Hippocampal formation (tissue), 2 donors: ENCODE results near the gene PAEP.

Source experiments
- DNase-seq, 2 donors: peaks; one replicate each; lab custom pipeline; 2025; lab: John Stamatoyannopoulos, UW

The PAEP gene

GRCh38 chr9:135579889-135580660, 18.5 kb downstream of the PAEP start:
- no peak for DNase-seq

GRCh38 chr9:135580664-135581380, 19.3 kb downstream of the PAEP start:
- DNase-seq: no peak

GRCh38 chr9:135581636-135582426, 20.3 kb downstream of the PAEP start:
- DNase-seq: no peak

GRCh38 chr9:135582541-135582940, 21.0 kb downstream of the PAEP start:
- DNase-seq: no peak

GRCh38 chr9:135582966-135583687, 21.6 kb downstream of the PAEP start:
- no peak for DNase-seq

DNA sequence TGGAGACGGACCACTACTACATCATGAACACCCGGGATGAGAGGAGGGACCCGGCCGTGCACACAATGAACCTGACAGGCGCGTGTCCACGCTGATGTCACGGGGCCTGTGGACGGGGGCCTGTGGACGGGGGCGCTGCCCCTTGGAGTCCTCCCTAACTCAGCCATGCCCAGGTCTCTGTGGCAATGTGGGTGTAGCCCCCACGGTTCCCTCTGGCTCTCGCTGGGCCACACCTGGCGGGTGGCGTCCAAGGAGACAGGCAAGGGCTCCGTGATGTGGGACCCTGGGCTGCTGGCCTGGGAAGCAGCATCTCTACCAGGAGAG, 22.1 kb downstream of the PAEP start:
- no peak for DNase-seq

DNA sequence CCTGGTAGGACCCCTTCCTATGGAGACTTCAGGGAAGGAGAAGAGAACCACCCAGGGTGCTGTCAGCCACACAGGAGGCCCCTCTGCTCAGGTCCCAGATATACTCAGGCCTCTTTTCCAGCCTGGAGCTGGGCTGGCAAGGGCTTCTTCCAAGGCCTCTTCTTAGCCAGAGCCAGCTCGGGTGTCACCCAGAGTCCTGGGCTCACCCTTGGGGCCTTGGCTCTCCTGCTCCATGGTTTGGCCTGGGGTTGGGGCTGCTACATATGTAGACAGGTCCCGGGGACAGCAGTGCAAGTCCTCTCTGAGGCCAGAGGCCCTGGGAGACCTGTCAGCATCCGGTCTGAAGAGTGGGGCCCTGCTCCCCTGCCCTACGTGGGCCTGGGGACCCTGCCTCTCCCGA, 22.8 kb downstream of the PAEP start:
- DNase-seq: no peak

DNA sequence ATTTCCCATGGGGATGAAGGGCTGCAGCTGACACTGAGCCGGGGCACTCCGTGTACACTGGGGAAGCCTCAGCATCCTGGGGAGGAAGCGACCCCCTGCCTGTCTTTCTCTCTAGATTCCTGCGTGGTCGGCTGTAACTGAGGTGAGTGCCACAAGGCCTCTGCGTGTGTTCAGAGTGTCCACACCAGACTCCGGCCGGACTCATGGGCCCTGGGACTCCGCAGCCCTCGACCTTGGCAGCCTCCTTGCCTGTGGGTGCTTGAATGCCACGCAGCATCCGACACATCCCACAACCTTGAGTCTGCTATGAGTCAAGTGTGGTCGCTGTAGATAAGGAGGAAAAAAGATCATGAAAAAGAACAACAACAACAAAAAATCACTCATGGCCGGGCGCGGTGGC, 23.4 kb downstream of the PAEP start:
- no peak for DNase-seq

DNA sequence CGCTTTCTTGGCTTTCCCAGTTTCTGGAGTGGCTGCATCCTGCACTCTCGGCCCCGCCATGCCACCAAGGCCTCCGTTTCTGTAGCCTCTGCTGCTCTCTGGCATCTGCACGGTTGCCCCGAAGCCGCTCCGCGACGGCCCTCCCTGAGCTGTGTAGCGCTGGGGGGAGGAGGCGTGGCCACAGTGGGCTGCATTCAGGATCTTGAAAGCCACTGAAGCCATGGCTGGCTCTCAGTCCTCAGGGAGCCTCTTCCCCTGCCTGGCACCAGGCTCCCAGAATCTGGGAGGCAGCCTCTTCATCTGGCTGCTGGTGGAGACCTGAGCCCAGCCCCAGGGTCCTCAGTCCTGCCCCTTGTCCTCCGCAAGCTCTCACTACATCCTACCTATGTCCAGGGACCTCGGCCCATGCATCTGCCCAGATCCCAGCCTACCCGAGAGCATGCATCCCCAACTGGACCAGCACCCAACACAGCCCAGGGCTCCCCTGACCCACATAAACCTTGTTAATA, 25.1 kb downstream of the PAEP start:
- no peak for DNase-seq

- no peak for DNase-seq
Observed at GRCh38 chr9:135587658-135588057, 26.1 kb downstream of the PAEP start.

DNA sequence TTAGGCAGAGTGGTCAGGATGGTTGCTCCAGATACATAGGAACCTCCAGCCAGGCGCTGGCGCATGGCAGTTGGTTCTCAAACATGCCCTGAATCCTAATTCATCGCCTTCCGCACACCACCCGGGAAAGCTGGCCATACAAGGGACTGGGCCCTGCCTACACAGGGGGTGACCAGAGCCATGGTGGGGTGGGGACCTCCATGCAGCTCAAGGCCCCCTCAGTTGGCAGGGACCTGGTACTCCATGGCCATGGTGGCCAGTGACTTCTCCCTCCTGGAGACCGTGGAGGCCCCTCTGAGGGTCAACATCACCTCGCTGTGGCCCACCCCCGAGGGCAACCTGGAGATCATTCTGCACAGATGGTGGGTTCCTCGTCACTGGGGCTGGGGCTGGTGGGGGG, 26.8 kb downstream of the PAEP start:
- no peak for DNase-seq

DNA sequence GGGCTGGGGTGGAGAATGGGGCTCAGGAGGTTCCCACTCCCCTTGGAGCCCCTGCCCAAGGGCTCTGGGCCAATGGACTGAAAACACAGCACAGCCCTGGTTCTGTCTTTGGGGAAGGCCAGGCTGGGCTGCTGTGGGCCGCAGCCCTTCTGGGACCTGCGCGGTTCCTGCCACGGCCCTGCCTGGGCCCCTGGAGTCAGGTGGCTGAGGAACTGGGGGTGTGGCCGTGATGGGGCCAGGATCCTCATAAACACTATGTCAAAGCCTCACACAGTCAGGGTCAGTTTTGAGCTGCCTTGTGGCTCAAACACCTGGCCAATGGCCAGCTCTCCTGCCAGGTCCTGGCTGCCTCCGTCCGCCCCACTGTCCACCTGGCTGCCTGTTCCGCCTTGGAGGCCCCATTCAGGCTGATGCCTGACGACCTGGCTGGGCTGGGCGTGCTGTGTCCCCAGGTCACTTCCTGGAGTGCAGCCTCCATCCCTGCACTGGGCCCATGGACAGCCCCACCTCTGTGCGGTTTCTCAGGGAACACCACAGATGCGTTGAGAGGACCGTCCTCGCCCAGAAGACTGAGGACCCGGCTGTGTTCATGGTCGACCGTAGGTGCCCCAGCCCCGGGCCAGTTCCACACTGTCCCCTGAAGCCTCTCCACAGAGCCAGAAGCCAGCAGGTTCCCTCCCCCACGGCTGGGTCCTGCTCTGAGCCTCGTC, 27.5 kb downstream of the PAEP start:
- no peak for DNase-seq

- DNase-seq: no peak
Observed at GRCh38 chr9:135589596-135590485, 28.3 kb downstream of the PAEP start.

DNA sequence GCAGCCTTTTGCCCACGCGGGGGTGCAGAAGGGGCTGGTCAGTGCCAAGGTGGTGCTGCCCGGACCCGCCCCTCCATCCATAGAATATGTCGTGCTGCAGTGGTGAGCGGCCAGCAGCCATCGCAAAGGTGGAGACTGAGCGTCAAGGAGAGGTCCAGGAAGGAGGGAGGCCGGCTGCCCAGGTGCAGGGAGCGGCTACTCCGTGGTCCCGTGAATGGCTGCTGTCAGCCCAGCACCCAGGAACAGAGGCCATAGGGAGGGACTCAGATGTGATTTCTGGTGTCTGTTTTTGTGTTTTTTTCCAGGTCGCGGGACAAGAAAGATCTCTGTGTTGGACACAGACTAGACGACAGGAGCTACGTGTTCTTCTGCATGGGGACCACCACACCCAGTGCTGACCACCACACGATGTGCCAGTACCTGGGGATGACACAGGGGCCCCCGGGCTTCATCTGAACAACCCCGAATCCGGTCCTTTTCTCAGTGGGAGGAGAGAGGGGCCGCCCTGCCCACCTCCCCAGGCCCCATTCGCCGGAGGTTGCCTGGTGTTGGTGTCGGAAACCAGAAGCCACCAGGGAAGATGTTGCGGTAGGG, 29.0 kb downstream of the PAEP start:
- no peak for DNase-seq

DNA sequence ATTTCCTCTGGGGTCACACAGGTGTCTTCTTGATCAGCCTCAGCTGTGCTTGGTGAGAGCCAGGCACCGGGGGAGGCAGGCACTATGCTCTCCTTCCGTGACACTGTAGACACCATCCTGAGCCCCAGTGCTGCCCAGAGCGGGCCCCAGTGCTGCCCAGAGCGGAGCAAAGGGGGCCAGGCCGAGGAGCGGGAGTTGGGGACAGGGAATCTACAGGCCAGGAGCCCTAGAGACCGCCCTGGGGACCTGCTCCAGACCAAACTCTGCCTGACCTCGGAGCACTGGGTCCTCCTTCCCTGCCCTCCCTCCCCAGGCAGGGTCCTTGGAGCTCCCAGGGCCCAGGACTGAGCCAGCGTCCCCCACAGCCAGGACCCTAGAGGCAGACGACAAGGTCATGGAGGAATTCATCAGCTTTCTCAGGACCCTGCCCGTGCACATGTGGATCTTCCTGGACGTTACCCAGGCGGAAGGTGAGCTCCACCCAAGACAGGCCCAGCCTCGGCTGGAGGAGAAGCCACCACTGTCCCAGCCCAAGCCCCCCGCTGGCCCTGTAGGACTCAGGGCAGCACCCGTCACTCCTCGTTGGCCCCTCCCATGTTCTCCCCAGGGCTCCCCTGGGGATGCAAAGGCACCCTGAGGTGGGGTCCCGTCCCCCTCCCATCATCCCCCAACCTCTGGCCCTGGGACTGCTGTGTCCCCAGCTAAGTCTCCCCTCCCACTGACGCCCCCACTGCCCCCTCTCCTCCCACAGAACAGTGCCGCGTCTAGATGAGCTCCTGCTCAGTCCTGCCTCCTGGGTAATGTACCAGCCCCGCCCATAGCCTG, 30.2 kb downstream of the PAEP start:
- DNase-seq: no peak

GRCh38 chr9:135592331-135592590, 30.7 kb downstream of the PAEP start:
- no peak for DNase-seq

GRCh38 chr9:135592625-135593024, 31.1 kb downstream of the PAEP start:
- DNase-seq: no peak

DNA sequence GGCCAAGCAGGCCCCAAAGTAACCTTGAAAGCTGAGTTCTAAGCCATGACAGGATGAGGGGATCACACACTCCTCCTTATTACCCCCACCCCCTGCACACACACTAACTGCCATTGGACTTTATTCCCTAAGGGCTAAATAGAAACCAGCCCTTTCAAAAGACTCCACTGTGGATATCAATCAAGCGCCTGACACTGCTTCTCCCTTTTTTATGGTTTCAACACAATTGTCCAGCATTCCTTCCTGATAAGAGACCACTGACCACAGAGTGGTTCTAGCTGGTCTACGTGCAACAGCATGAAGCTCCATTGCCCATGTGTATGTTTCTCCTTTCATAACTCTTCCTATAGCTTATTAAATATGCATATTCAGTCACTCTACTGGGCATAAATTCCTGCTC, 34.7 kb downstream of the PAEP start:
- DNase-seq: no peak

GRCh38 chr9:135600296-135600817, 38.8 kb downstream of the PAEP start:
- DNase-seq: no peak
